ENCODE data around the gene TRABD2A. TPM values are rescaled to one million over a fixed set of nuclear protein-coding genes. Genes with fewer than 3 reads are reported as not detected.

Gene TRABD2A
- total RNA-seq, 4 donors from 2014 or later: 0.14 to 3.0 (median 0.29) TPM; not detected in 1

DNA sequence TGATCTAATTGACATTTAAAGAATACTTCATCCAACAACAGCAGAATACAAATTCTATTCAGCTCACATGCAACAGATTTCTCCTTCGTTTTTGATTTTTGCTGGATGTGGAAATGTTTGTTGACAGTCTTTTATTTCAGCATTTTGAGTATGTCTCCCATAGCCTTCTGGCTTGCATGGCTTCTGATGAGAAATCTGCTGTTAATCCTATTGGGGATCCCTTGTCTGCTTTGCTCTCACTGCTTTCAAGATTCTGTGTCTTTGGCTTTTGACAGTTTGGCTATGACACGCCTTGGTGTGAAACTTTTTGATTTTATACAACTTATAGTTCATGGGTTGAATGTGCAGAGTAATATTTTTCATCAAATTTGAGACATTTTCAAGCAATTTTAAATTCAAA lies 44.7 kb downstream of the TRABD2A start:
- TF ChIP-seq, protein P1, sequence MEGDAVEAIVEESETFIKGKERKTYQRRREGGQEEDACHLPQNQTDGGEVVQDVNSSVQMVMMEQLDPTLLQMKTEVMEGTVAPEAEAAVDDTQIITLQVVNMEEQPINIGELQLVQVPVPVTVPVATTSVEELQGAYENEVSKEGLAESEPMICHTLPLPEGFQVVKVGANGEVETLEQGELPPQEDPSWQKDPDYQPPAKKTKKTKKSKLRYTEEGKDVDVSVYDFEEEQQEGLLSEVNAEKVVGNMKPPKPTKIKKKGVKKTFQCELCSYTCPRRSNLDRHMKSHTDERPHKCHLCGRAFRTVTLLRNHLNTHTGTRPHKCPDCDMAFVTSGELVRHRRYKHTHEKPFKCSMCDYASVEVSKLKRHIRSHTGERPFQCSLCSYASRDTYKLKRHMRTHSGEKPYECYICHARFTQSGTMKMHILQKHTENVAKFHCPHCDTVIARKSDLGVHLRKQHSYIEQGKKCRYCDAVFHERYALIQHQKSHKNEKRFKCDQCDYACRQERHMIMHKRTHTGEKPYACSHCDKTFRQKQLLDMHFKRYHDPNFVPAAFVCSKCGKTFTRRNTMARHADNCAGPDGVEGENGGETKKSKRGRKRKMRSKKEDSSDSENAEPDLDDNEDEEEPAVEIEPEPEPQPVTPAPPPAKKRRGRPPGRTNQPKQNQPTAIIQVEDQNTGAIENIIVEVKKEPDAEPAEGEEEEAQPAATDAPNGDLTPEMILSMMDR (IDR thresholded peaks at IDR 0.05): no peak
- no peak for TF ChIP-seq POLR2A (IDR thresholded peaks at IDR 0.05)
- no peak overlapping the region for H3K4me3 ChIP-seq
- no peak for DNase-seq
- intact Hi-C loops (cut with DNase I; ENCODE audit: low total_unique reads): no loop called here
- H3K4me1 ChIP-seq: no peaks in the 10 kb centered on the region
- H3K27ac ChIP-seq: no peak overlapping the region
- H3K9me3 ChIP-seq: peaks cover 0 to 3% of the 10 kb centered on the region in 2 donors
- no peaks in the 10 kb centered on the region for H3K27me3 ChIP-seq
- H3K36me3 ChIP-seq: no peaks in the 10 kb centered on the region

DNA sequence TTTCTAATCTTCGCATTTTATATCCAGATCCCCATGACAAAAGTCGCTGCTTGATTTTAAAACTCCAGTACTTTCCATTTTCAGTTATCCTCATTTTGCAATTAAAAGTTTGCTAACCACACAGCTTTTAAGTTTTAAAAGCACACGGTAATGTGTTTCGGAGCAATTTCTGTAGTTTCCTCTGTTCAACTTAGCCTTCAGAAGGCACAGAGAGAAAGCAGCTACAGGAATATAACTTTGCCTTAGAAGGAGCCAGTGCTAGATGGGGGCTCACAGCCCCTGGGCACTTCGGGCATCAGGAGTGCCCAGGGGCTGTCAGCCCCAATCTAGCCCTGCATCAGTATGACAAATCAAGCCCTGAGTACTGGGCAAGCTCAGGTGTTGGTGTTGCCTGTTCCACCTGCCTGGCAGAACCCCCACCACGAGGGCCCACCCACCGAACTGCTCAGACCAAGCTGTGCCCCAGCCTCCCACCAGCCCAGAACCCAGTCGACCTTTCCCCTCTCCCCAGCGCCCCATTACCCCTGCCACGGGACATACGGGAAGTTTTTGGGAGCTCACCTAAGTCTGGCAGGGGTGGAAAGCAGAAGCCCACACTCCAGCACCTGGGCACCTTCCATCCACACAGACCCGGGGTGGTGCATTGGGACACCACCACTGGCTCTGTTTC lies 47.3 kb downstream of the TRABD2A start:
- Histone ChIP-seq H3K9me3 (peaks cover 0 to 3% of the 10 kb centered on the region in 2 donors), H3K4me3 (no peak overlapping the region), H3K4me1 (no peaks in the 10 kb centered on the region), H3K36me3 (no peaks in the 10 kb centered on the region), H3K27ac (no peak overlapping the region), H3K27me3 (no peaks in the 10 kb centered on the region)
- intact Hi-C loops (cut with DNase I; ENCODE audit: low total_unique reads): no loop called here
- no peak for DNase-seq
- TF ChIP-seq, protein P1 (IDR thresholded peaks at IDR 0.05): no peak
- TF ChIP-seq POLR2A (IDR thresholded peaks at IDR 0.05): no peak

DNA sequence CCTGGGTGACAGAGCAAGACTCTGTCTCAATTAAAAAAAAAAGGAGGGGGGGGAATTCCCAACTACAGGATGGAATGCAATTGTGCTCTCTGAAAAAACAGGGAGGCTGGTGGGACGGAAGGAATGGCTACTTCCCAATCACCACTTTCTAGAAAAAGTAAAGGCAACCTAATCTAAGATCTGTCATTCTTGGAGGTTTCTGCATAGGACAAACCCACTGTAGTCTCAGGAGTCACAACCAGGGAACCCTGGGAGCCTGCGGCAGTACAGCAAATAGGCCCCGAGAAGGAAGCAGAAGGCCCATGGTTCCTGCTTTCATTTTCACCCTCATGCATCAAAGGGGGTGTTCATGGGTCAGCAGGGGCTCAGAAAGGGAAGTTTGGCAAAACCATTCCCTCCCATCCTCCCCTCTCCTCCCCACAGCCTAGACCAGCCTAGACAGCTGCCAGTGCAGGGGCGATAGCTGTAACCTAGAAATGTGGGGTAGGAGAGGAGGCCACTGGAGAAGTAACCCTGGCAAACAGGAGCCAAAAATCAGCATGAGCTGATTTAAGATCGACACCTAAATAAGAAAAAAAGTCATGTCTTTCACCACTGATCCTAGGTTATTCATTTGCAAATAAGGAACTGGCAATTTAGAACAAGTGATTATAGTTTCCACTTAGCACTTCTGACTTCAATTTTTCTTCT lies 48.0 kb downstream of the TRABD2A start:
- intact Hi-C loops (cut with DNase I; ENCODE audit: low total_unique reads): no loop called here
- Histone ChIP-seq H3K4me3 (no peak overlapping the region), H3K36me3 (no peaks in the 10 kb centered on the region), H3K27ac (no peak overlapping the region), H3K9me3 (peaks cover 0 to 3% of the 10 kb centered on the region in 2 donors), H3K27me3 (no peaks in the 10 kb centered on the region), H3K4me1 (no peaks in the 10 kb centered on the region)
- DNase-seq: no peak
- no peak for TF ChIP-seq POLR2A (IDR thresholded peaks at IDR 0.05)
- TF ChIP-seq, protein P1 (IDR thresholded peaks at IDR 0.05): no peak

DNA sequence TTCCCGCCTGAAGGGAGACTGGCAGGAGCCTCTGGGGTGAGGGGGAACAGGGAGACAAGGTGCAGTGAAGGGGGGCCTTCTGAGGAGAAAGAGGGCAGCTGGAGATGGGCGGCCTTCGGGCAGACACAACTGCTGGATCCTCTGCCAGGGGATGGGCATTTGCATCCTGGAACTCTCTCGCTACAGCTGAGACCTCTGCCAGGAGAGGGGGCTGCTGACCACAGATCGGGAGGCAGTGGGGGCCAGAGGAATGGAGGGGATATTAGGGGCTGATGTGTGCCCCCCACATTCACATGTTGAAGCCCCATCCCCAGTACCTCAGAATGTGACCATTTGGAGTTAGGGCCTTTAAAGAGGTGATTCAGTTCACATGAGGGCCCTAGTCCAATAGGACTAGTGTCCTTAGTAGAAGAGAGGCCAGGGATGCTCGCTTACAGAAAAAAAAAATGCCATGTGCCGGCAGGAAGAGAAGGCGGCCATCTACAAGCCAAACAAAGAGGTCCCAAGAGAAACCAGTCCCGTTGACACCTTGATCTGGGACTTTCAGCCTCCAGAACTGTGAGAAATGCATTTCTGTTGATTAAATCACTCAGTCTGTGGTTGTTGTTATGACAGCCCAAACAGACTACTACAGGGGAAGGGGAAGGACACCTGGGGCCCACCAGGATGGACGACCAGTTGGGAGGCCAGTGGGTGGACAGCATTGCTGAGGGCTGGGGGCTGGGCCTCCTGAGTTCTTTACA lies 50.0 kb downstream of the TRABD2A start:
- TF ChIP-seq POLR2A (IDR thresholded peaks at IDR 0.05): no peak
- TF ChIP-seq, protein P1 (IDR thresholded peaks at IDR 0.05): no peak
- no peak overlapping the region for H3K4me3 ChIP-seq
- no peaks in the 10 kb centered on the region for H3K9me3 ChIP-seq
- no peak overlapping the region for H3K27ac ChIP-seq
- H3K4me1 ChIP-seq: no peaks in the 10 kb centered on the region
- no peaks in the 10 kb centered on the region for H3K27me3 ChIP-seq
- no peak for DNase-seq
- intact Hi-C loops (cut with DNase I; ENCODE audit: low total_unique reads): no loop called here
- no peaks in the 10 kb centered on the region for H3K36me3 ChIP-seq

DNA sequence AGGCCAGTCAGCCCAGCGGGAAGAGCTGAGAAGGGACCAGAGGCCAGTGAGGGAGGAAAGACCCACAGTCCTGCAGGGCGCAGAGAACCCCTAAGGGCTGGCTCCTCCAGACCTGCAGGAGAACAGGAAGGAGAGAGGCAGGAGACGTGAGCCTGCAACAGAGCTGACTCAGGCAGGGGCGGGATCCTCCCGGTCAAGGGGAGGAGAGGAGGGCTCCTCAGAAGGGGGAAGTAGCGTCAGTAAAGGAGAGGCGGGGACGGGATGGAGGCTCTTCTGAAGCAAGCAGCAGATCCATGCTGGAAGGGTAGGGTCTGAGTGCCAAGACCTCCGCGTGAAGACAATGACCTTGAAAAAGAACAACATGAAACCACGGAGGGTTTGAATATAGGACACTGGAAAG lies 50.8 kb downstream of the TRABD2A start:
- H3K27ac ChIP-seq: no peak overlapping the region
- intact Hi-C loops (cut with DNase I; ENCODE audit: low total_unique reads): no loop called here
- no peaks in the 10 kb centered on the region for H3K27me3 ChIP-seq
- DNase-seq: no peak
- no peak overlapping the region for H3K4me3 ChIP-seq
- TF ChIP-seq, protein P1 (IDR thresholded peaks at IDR 0.05): no peak
- TF ChIP-seq POLR2A (IDR thresholded peaks at IDR 0.05): no peak
- H3K36me3 ChIP-seq: no peaks in the 10 kb centered on the region
- H3K9me3 ChIP-seq: no peaks in the 10 kb centered on the region
- H3K4me1 ChIP-seq: no peaks in the 10 kb centered on the region

Measured in uterus (tissue), 4 donors.